Cardiac muscle cell (in vitro differentiated cells and primary cell): Measurements from ENCODE around the gene CDH23. TPM values are rescaled to one million over a fixed set of nuclear protein-coding genes. Genes with fewer than 3 reads are reported as not detected.
A peak's percentile ranks its signal among the peaks of the same experiment; 100 is the strongest.

Experiments used
- DNase-seq, 2 donors: peaks; one replicate each; pipeline versions ENCODE4 v3.0.0 to v3.0.0-alpha.2; 2010 to 2017; ENCODE audit warnings: low read depth in 1 of 2, low spot score in 1 of 2
- H3K27ac ChIP-seq: fragments of 200-600 bp; sonication (generic); 2 replicates; pipeline ENCODE4 v1.5.1; 2016
- H3K27me3 ChIP-seq: fragments of 200-600 bp; sonication (generic); 2 replicates; pipeline ENCODE4 v1.6.0; 2016; ENCODE audit warnings: control low read depth
- H3K36me3 ChIP-seq: fragments of 200-600 bp; sonication (generic); 2 replicates; pipeline ENCODE4 v1.5.1; 2016; ENCODE audit warnings: control low read depth
- H3K4me1 ChIP-seq: fragments of 200-600 bp; sonication (generic); 2 replicates; pipeline ENCODE4 v1.8.1; 2017; ENCODE audit warnings: low read depth, mild to moderate bottlenecking, mixed run types
- H3K4me3 ChIP-seq: fragments of 200-600 bp; sonication (generic); 2 replicates; pipeline ENCODE4 v1.5.1; 2016; ENCODE audit warnings: mild to moderate bottlenecking
- H3K9me3 ChIP-seq: fragments of 200-600 bp; sonication (generic); 2 replicates; pipeline ENCODE4 v1.5.1; 2017; ENCODE audit warnings: low read depth, mild to moderate bottlenecking, control low read depth
- polyA plus RNA-seq: library from polyadenylated mRNA; unstranded; fragments of >200 nt; fragmentation: Nextera tagmentation; extraction: Ambion mirVana; gene quantifications from 2 replicates; pipeline ENCODE4 v1.2.1, GENCODE V29; 2016
- total RNA-seq: library from RNA; depleted of rRNA; stranded (reverse); fragments of >200 nt; gene quantifications from 2 replicates; pipeline ENCODE4 v1.2.3, GENCODE V29; 2016
- TF ChIP-seq, protein P1 (sequence below): IDR thresholded peaks from 2 replicates; pipeline ENCODE4 v1.5.1; 2012; ENCODE audit warnings: low read depth, mild to moderate bottlenecking, low read length

CDH23 gene
- total and polyA plus RNA-seq, 2 experiments from 2014 or later = 0.05 to 0.51 TPM

DNA sequence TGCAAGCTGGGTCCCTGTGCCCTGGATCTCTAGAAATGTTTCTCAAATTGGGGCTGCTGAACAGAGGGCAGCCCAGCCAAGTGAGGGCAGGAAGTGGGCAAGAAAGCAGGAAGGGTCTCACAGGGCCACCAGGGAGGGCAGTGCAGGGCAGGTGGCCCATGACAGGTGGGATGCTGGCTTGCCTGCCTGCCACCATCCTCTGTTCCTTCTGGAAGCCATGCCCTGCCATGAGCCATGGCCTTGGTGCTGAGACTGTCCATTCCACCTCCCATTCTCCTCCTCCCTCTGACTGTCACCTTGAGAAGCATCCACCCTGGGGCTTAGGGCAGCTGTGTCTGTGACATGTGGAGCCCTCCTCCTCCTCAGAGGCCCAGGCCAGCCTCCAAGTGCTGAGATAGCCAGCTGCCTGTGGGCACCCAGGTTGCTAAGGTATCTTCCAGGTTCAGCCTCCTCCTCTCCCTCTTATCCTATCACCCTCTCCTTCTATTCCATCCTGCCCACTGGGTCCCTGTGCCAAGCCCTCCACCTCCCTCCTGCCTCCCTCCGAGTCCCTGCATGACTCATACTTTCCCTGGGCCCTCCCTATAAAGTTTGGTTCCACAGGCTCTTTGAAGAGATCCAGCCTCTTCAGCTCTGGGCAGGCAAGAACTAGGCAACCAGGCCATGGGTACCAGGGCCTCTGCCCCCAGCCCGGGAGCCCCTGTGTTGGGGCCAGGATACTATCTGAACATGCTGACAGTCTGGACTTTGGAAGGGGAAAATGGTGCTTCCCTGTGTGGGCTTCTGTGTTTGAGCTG lies 375.3 kb downstream of the CDH23 start:
- TF ChIP-seq, protein P1, sequence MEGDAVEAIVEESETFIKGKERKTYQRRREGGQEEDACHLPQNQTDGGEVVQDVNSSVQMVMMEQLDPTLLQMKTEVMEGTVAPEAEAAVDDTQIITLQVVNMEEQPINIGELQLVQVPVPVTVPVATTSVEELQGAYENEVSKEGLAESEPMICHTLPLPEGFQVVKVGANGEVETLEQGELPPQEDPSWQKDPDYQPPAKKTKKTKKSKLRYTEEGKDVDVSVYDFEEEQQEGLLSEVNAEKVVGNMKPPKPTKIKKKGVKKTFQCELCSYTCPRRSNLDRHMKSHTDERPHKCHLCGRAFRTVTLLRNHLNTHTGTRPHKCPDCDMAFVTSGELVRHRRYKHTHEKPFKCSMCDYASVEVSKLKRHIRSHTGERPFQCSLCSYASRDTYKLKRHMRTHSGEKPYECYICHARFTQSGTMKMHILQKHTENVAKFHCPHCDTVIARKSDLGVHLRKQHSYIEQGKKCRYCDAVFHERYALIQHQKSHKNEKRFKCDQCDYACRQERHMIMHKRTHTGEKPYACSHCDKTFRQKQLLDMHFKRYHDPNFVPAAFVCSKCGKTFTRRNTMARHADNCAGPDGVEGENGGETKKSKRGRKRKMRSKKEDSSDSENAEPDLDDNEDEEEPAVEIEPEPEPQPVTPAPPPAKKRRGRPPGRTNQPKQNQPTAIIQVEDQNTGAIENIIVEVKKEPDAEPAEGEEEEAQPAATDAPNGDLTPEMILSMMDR = no peak
- Histone ChIP-seq H3K27me3 (peaks cover 20% of the 10 kb centered on the region), H3K27ac (no peak overlapping the region), H3K9me3 (no peaks in the 10 kb centered on the region), H3K36me3 (no peaks in the 10 kb centered on the region), H3K4me3 (no peak overlapping the region), H3K4me1 (no peaks in the 10 kb centered on the region)
- peak in 1 of 2 donors; percentile 88 for DNase-seq

DNA sequence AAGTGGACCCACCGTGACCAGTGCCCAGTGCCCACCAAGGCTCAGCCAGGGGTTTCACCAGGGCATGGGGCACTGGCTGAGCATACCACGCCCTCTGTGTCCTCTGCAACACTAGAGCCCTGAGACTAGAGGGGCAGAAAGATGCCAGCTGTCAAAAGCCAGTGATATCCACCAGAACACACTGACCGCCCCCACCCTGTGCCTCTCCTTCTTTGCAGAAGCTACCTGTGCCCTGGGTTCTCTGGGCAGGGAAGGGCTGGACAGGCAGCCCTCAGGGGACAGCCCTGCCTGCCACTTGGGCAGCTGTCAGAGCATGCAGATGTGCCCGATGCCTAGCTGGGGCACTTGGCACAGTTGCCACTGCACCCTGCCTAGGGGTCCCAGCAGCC lies 376.1 kb downstream of the CDH23 start:
- Histone ChIP-seq H3K4me1 (no peaks in the 10 kb centered on the region), H3K4me3 (peak overlapping the region; percentile 34), H3K9me3 (no peaks in the 10 kb centered on the region), H3K36me3 (no peaks in the 10 kb centered on the region), H3K27ac (no peak overlapping the region), H3K27me3 (peaks cover 20% of the 10 kb centered on the region)
- no peak for DNase-seq
- TF ChIP-seq, protein P1 = no peak

DNA sequence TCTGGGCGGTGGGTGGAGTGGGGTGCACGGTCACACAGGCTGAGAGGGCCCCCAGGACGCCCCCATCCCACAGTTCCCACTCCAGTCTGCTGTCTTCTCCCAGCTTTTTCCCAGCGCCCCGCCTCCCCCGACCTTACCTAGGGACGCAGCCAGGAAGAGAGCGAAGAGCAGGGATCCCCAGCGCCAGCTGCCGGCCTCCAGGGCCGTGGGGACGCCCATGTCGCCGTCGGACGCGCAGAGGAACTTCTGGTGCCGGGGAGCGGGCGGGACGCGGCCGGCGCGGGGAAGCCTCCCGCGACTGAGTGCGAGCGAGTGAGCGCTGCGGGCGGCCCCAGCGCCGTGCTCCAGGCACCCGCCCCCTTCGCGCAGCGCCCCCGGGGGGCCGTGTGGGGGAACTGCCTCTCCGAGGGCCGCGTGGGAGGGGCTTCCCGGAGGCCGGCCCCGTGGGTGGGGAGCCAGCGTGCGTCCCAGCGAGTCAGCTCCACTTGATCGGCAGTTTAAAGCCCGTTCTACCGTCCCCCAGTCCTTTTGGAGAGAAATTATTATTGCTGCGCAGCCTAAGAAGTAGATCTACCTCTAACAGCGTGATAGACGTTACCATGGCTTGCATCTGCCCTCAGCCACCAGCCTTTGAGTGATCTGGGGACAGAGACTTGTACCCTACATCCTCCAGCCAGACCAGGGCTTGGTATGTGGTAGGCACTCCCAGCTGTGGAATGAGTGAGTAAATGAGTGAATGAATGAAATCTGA lies 376.7 kb downstream of the CDH23 start, which contains the start of gene VSIR:
TSS of gene VSIR (minus strand) at position 300 of the 751 bp plus-strand sequence. CDS start at position 219, 81 bp downstream.
- peak; percentile 88 to 91 for DNase-seq
- H3K27ac ChIP-seq = no peak within 1 kb of the TSS
- H3K27me3 ChIP-seq = peaks cover 20% of the 10 kb centered on the region
- TF ChIP-seq, protein P1 = peak; percentile 76
- H3K36me3 ChIP-seq = no peaks in the 10 kb centered on the region
- no peaks in the 10 kb centered on the region for H3K4me1 ChIP-seq
- no peaks in the 10 kb centered on the region for H3K9me3 ChIP-seq
- peak within 1 kb of the TSS; percentile 34 for H3K4me3 ChIP-seq

DNA sequence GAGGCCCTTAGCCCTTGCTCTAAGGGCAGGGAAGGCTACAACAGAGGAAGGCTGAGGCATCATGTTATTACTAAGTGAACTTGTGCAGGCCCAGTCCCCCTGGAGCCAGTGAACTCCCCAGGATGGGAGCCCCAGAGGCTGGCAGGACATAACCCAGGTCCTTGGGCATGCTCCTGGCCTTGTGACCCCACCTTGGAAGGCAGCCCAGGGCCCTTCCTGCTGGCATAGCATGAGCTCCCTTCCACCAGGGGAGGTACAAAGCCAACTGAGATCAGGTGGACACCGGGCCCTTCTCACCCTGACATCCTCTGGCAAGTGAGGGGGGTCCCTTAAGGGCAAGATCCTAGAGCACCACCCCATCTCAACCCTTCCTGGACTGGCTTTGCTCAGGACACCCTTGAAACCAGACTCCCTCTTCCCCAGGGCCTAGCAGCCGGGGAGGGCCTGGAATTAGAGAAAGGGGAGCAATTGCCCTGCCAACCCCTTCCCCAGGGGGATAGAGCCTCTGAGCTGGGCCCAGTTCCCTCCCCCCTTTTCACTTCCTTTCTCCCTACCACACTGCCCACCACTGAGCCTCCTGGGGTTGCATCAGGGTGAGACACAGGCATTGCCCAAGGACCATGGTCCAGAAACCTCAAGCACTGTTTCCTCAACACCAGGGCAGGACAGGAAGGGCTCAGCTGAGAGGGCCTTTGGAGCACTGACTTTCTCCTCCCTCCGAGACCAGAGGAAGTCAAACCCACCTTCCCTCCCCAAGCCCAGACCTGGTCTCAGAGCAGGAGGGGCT lies 378.4 kb downstream of the CDH23 start:
- DNase-seq = peak in 1 of 2 donors; percentile 53
- H3K4me1 ChIP-seq = no peaks in the 10 kb centered on the region
- no peak overlapping the region for H3K4me3 ChIP-seq
- no peaks in the 10 kb centered on the region for H3K36me3 ChIP-seq
- TF ChIP-seq, protein P1 = no peak
- H3K27me3 ChIP-seq = peaks cover 20% of the 10 kb centered on the region
- H3K27ac ChIP-seq = no peak overlapping the region
- H3K9me3 ChIP-seq = no peaks in the 10 kb centered on the region

DNA sequence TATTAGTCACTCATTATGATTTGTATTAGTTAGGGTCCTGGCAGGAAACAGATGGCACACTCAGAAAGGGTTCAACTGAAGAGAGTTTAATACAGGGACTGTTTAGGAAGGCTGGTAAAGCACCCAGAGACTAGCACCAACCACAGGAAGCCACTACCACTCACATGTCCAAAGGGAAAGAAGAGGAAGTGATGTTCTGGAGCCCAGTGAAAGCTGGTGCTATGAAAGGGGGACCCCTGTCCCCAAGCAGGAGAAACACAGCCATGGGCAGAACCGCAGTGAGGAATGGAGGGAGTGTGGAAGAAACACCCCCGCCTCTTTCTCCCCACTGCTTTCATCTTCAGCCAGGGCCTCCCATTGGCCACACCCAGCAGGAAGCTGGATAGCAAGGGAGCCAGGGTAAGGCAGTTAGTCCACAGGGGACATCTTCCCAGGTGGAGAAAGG lies 379.8 kb downstream of the CDH23 start:
- H3K27me3 ChIP-seq = peaks cover 17% of the 10 kb centered on the region
- no peak overlapping the region for H3K4me3 ChIP-seq
- H3K36me3 ChIP-seq = no peaks in the 10 kb centered on the region
- TF ChIP-seq, protein P1 = no peak
- no peak for DNase-seq
- H3K27ac ChIP-seq = no peak overlapping the region
- no peaks in the 10 kb centered on the region for H3K4me1 ChIP-seq
- H3K9me3 ChIP-seq = no peaks in the 10 kb centered on the region
